ENCODE data around the gene GDF2.

Gene GDF2

GRCh38 chr10:47339186-47339735 is 17.0 kb downstream of the GDF2 start:
- DNase-seq (ENCODE audit: low read depth in 1 of 2, low spot score in 1 of 2) = no peak
- H3K27ac ChIP-seq (replicated peaks) = no peak overlapping the region
- TF ChIP-seq CTCF (IDR thresholded peaks at IDR 0.05; ENCODE audit: insufficient read depth, low read length) (no peak), REST (IDR thresholded peaks at IDR 0.05; ENCODE audit: insufficient replicate concordance, low read depth) (no peak), SPI1 (IDR thresholded peaks at IDR 0.05; ENCODE audit: borderline replicate concordance, low read depth) (no peak), GABPA (IDR thresholded peaks at IDR 0.05; ENCODE audit: low read depth) (no peak), POLR2AphosphoS5 (IDR thresholded peaks at IDR 0.05; ENCODE audit: low read depth) (no peak)
- H3K4me3 ChIP-seq (replicated peaks; ENCODE audit: insufficient read depth, low read length) = no peak overlapping the region
- H3K27me3 ChIP-seq (ENCODE audit: insufficient read depth, poor library complexity, severe bottlenecking) = peaks cover 2% of the 10 kb centered on the region

- Histone ChIP-seq H3K27me3 (ENCODE audit: insufficient read depth, poor library complexity, severe bottlenecking) (peaks cover 8% of the 10 kb centered on the region), H3K27ac (replicated peaks) (no peak overlapping the region), H3K4me3 (replicated peaks; ENCODE audit: insufficient read depth, low read length) (no peak overlapping the region)
- peak; percentile 18 to 45 for DNase-seq (ENCODE audit: low read depth in 1 of 2, low spot score in 1 of 2)
- TF ChIP-seq POLR2AphosphoS5 (IDR thresholded peaks at IDR 0.05; ENCODE audit: low read depth) = no peak
- no peak for TF ChIP-seq CTCF (IDR thresholded peaks at IDR 0.05; ENCODE audit: insufficient read depth, low read length)
Measured at GRCh38 chr10:47339759-47340607, 17.7 kb downstream of the GDF2 start.

GRCh38 chr10:47340608-47341170 is 18.4 kb downstream of the GDF2 start:
- peak; percentile 44 to 49 for DNase-seq (ENCODE audit: low read depth in 1 of 2, low spot score in 1 of 2)
- Histone ChIP-seq H3K27ac (replicated peaks) (no peak overlapping the region), H3K27me3 (ENCODE audit: insufficient read depth, poor library complexity, severe bottlenecking) (peaks cover 6% of the 10 kb centered on the region), H3K4me3 (replicated peaks; ENCODE audit: insufficient read depth, low read length) (no peak overlapping the region)
- TF ChIP-seq CTCF (IDR thresholded peaks at IDR 0.05; ENCODE audit: insufficient read depth, low read length) (peak; percentile 92), POLR2AphosphoS5 (IDR thresholded peaks at IDR 0.05; ENCODE audit: low read depth) (no peak)

GRCh38 chr10:47344996-47345870 is 23.0 kb downstream of the GDF2 start:
- no peak overlapping the region for H3K27ac ChIP-seq (replicated peaks)
- no peak for TF ChIP-seq POLR2AphosphoS5 (IDR thresholded peaks at IDR 0.05; ENCODE audit: low read depth)
- TF ChIP-seq SPI1 (IDR thresholded peaks at IDR 0.05; ENCODE audit: borderline replicate concordance, low read depth) = no peak
- no peak for TF ChIP-seq CTCF (IDR thresholded peaks at IDR 0.05; ENCODE audit: insufficient read depth, low read length)
- no peak for TF ChIP-seq REST (IDR thresholded peaks at IDR 0.05; ENCODE audit: insufficient replicate concordance, low read depth)
- no peak for TF ChIP-seq GABPA (IDR thresholded peaks at IDR 0.05; ENCODE audit: low read depth)
- no peak overlapping the region for H3K4me3 ChIP-seq (replicated peaks; ENCODE audit: insufficient read depth, low read length)
- DNase-seq (ENCODE audit: low read depth in 1 of 2, low spot score in 1 of 2) = no peak
- peaks cover 6% of the 10 kb centered on the region for H3K27me3 ChIP-seq (ENCODE audit: insufficient read depth, poor library complexity, severe bottlenecking)
